ENCODE data around the gene MOV10L1.

Gene MOV10L1

DNA sequence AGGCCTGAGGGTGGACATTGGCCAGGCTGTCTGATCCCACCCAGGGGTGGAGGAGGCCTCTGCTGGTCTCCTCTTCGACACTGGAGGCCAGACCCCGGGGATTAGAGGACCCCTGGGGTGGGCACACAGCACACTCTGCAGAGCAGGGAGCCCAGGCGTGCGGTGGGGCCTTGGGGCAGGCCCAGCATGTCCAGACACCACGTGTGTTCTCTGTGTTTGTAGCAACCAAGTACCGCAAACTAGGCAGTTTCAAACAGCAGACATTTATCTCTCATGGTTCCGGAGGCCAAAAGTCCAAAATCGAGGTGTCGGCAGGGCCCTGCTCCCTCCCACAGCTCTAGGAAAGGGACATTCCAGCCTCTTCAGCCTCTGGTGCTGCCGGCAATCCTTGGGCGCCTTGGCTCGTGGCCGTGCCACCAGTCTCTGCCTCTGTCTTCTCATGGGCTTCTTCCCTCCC, 82.2 kb downstream of the MOV10L1 start:
- no peak overlapping the region for H3K9ac ChIP-seq (ENCODE audit: low read length)
- H3K9me2 ChIP-seq (replicated peaks; ENCODE audit: insufficient read depth, low read length), result no peaks in the 10 kb centered on the region
- H3K79me2 ChIP-seq (ENCODE audit: low read length), result no peaks in the 10 kb centered on the region
- no peaks in the 10 kb centered on the region for H4K20me1 ChIP-seq (ENCODE audit: insufficient read depth, low read length)
- no peak overlapping the region for H2AFZ ChIP-seq (ENCODE audit: low read length)
- no peak overlapping the region for H3K4me3 ChIP-seq (ENCODE audit: low read length)
- TF ChIP-seq EZH2 (optimal IDR thresholded peaks at IDR 0.05; ENCODE audit: low read depth, low read length) (no peak), EZH2phosphoT487 (IDR thresholded peaks at IDR 0.05; ENCODE audit: low read length) (no peak)
- TF ChIP-seq, protein P1, sequence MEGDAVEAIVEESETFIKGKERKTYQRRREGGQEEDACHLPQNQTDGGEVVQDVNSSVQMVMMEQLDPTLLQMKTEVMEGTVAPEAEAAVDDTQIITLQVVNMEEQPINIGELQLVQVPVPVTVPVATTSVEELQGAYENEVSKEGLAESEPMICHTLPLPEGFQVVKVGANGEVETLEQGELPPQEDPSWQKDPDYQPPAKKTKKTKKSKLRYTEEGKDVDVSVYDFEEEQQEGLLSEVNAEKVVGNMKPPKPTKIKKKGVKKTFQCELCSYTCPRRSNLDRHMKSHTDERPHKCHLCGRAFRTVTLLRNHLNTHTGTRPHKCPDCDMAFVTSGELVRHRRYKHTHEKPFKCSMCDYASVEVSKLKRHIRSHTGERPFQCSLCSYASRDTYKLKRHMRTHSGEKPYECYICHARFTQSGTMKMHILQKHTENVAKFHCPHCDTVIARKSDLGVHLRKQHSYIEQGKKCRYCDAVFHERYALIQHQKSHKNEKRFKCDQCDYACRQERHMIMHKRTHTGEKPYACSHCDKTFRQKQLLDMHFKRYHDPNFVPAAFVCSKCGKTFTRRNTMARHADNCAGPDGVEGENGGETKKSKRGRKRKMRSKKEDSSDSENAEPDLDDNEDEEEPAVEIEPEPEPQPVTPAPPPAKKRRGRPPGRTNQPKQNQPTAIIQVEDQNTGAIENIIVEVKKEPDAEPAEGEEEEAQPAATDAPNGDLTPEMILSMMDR (IDR thresholded peaks at IDR 0.05; ENCODE audit: low read length), result no peak
- DNase-seq, result no peak
- H3F3A ChIP-seq (ENCODE audit: insufficient read depth, low read length), result no peaks in the 10 kb centered on the region
- H3K4me2 ChIP-seq (ENCODE audit: low read depth, low read length), result no peak overlapping the region
- no peaks in the 10 kb centered on the region for H3K9me3 ChIP-seq (replicated peaks; ENCODE audit: insufficient read depth, low read length)
- no peaks in the 10 kb centered on the region for H3K4me1 ChIP-seq (ENCODE audit: low read length)
- H3K27me3 ChIP-seq (replicated peaks; ENCODE audit: insufficient read depth, low read length), result peaks cover 14% of the 10 kb centered on the region
- no peak overlapping the region for H3K27ac ChIP-seq (ENCODE audit: low read length)
- H3K36me3 ChIP-seq (replicated peaks; ENCODE audit: insufficient read depth, low read length), result no peaks in the 10 kb centered on the region

DNA sequence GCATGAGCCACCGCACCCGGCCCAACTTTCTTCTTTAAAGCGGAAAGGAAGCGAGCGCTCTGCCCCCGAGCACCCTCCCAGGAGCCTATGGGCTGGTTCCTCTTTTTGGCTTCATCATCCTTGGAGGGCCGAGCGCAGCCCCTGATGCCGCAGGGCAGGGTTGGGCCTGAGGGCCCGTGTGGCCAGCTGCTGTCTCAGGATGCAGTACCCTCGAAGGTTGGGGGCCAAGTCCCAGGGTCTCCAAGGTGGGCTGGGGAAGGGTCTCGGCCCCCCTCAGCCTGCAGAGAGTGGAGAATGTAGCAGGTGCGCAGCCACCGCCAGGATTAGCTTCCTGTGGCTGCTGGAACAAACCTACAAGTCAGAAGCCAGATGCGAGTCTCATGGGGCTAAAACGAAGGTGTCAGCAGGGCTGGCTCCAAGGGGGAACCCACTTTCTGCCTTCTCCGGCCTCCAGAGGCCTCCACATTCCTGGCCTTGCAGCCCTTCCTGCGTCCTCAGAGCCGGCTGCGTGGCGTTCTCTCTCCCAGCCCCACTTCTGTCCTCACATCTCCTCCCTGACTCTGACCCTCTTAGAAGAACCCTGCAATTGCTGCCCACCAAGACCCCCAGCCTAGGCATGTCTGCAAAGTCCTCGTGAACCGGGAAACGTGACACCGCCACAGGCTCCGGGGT, 83.6 kb downstream of the MOV10L1 start:
- peaks cover 14% of the 10 kb centered on the region for H3K27me3 ChIP-seq (replicated peaks; ENCODE audit: insufficient read depth, low read length)
- TF ChIP-seq EZH2 (optimal IDR thresholded peaks at IDR 0.05; ENCODE audit: low read depth, low read length), result no peak
- no peak for TF ChIP-seq EZH2phosphoT487 (IDR thresholded peaks at IDR 0.05; ENCODE audit: low read length)
- TF ChIP-seq, protein P1 (IDR thresholded peaks at IDR 0.05; ENCODE audit: low read length), result no peak
- H3K4me3 ChIP-seq (ENCODE audit: low read length), result no peak overlapping the region
- no peak overlapping the region for H3K9ac ChIP-seq (ENCODE audit: low read length)
- no peaks in the 10 kb centered on the region for H3K79me2 ChIP-seq (ENCODE audit: low read length)
- no peak overlapping the region for H2AFZ ChIP-seq (ENCODE audit: low read length)
- H3K4me1 ChIP-seq (ENCODE audit: low read length), result no peaks in the 10 kb centered on the region
- H3K36me3 ChIP-seq (replicated peaks; ENCODE audit: insufficient read depth, low read length), result no peaks in the 10 kb centered on the region
- H3K4me2 ChIP-seq (ENCODE audit: low read depth, low read length), result no peak overlapping the region
- no peaks in the 10 kb centered on the region for H4K20me1 ChIP-seq (ENCODE audit: insufficient read depth, low read length)
- H3F3A ChIP-seq (ENCODE audit: insufficient read depth, low read length), result no peaks in the 10 kb centered on the region
- no peaks in the 10 kb centered on the region for H3K9me3 ChIP-seq (replicated peaks; ENCODE audit: insufficient read depth, low read length)
- no peak overlapping the region for H3K27ac ChIP-seq (ENCODE audit: low read length)
- no peaks in the 10 kb centered on the region for H3K9me2 ChIP-seq (replicated peaks; ENCODE audit: insufficient read depth, low read length)
- DNase-seq, result no peak

GRCh38 chr22:50173983-50174355, 84.2 kb downstream of the MOV10L1 start:
- H3K9me3 ChIP-seq (replicated peaks; ENCODE audit: insufficient read depth, low read length), result no peaks in the 10 kb centered on the region
- H3K79me2 ChIP-seq (ENCODE audit: low read length), result no peaks in the 10 kb centered on the region
- no peak for DNase-seq
- no peak overlapping the region for H3K4me3 ChIP-seq (ENCODE audit: low read length)
- H2AFZ ChIP-seq (ENCODE audit: low read length), result no peak overlapping the region
- H4K20me1 ChIP-seq (ENCODE audit: insufficient read depth, low read length), result no peaks in the 10 kb centered on the region
- H3K9ac ChIP-seq (ENCODE audit: low read length), result no peak overlapping the region
- no peaks in the 10 kb centered on the region for H3K36me3 ChIP-seq (replicated peaks; ENCODE audit: insufficient read depth, low read length)
- TF ChIP-seq, protein P1 (IDR thresholded peaks at IDR 0.05; ENCODE audit: low read length), result no peak
- TF ChIP-seq EZH2phosphoT487 (IDR thresholded peaks at IDR 0.05; ENCODE audit: low read length), result no peak
- peaks cover 10% of the 10 kb centered on the region for H3K27me3 ChIP-seq (replicated peaks; ENCODE audit: insufficient read depth, low read length)
- H3K27ac ChIP-seq (ENCODE audit: low read length), result no peak overlapping the region
- H3K4me2 ChIP-seq (ENCODE audit: low read depth, low read length), result no peak overlapping the region
- H3F3A ChIP-seq (ENCODE audit: insufficient read depth, low read length), result no peaks in the 10 kb centered on the region
- H3K9me2 ChIP-seq (replicated peaks; ENCODE audit: insufficient read depth, low read length), result no peaks in the 10 kb centered on the region
- no peaks in the 10 kb centered on the region for H3K4me1 ChIP-seq (ENCODE audit: low read length)

All from MM.1S (cell line).